H1 (cell line): ENCODE data around the gene MUC2. TPM values are rescaled to one million over a fixed set of nuclear protein-coding genes. Genes with fewer than 3 reads are reported as not detected.

Experiments
- CEBPB ChIP-seq: IDR thresholded peaks from 2 replicates; pipeline ENCODE4 v1.6.1; 2012; ENCODE audit warnings: low read depth, low read length
- polyA plus RNA-seq, 7 experiments: library from polyadenylated mRNA; depleted of rRNA in 3 of 7; stranded (reverse) in 5 of 7; unstranded in 2 of 7; fragments of >200 nt in 5 of 7; fragments of 200-250 nt in 2 of 7; gene quantifications; 1 replicate in 5 of 7; 2 replicates in 1 of 7; 4 replicates in 1 of 7; pipeline versions ENCODE4 v1.2.1 to v1.2.3, GENCODE V29; 2011 to 2013; ENCODE audit warnings: missing spikeins in 2 of 7, mixed read lengths in 2 of 7
- total RNA-seq: library from RNA; stranded (reverse); fragmentation: NEBNext Ultra II Directional; extraction: Animal tissue kit (Norgen Biotek cat#: 25700); gene quantifications from 2 replicates; pipeline ENCODE4 v1.2.1, GENCODE V29; 2021
- TF ChIP-seq, protein P1 (sequence below): fragments of 300-600 bp; sonication (generic); IDR thresholded peaks from 2 replicates; pipeline ENCODE4 v1.7.1; 2012; ENCODE audit warnings: low read length, moderate library complexity, mild to moderate bottlenecking, inconsistent platforms; ENCODE audit not compliant: insufficient replicate concordance

MUC2 gene
- total and polyA plus RNA-seq, 2 of the 8 experiments (the other 6 are each of a cell fraction or from before 2014, with no cell fraction given): not detected

- TF ChIP-seq, protein P1, sequence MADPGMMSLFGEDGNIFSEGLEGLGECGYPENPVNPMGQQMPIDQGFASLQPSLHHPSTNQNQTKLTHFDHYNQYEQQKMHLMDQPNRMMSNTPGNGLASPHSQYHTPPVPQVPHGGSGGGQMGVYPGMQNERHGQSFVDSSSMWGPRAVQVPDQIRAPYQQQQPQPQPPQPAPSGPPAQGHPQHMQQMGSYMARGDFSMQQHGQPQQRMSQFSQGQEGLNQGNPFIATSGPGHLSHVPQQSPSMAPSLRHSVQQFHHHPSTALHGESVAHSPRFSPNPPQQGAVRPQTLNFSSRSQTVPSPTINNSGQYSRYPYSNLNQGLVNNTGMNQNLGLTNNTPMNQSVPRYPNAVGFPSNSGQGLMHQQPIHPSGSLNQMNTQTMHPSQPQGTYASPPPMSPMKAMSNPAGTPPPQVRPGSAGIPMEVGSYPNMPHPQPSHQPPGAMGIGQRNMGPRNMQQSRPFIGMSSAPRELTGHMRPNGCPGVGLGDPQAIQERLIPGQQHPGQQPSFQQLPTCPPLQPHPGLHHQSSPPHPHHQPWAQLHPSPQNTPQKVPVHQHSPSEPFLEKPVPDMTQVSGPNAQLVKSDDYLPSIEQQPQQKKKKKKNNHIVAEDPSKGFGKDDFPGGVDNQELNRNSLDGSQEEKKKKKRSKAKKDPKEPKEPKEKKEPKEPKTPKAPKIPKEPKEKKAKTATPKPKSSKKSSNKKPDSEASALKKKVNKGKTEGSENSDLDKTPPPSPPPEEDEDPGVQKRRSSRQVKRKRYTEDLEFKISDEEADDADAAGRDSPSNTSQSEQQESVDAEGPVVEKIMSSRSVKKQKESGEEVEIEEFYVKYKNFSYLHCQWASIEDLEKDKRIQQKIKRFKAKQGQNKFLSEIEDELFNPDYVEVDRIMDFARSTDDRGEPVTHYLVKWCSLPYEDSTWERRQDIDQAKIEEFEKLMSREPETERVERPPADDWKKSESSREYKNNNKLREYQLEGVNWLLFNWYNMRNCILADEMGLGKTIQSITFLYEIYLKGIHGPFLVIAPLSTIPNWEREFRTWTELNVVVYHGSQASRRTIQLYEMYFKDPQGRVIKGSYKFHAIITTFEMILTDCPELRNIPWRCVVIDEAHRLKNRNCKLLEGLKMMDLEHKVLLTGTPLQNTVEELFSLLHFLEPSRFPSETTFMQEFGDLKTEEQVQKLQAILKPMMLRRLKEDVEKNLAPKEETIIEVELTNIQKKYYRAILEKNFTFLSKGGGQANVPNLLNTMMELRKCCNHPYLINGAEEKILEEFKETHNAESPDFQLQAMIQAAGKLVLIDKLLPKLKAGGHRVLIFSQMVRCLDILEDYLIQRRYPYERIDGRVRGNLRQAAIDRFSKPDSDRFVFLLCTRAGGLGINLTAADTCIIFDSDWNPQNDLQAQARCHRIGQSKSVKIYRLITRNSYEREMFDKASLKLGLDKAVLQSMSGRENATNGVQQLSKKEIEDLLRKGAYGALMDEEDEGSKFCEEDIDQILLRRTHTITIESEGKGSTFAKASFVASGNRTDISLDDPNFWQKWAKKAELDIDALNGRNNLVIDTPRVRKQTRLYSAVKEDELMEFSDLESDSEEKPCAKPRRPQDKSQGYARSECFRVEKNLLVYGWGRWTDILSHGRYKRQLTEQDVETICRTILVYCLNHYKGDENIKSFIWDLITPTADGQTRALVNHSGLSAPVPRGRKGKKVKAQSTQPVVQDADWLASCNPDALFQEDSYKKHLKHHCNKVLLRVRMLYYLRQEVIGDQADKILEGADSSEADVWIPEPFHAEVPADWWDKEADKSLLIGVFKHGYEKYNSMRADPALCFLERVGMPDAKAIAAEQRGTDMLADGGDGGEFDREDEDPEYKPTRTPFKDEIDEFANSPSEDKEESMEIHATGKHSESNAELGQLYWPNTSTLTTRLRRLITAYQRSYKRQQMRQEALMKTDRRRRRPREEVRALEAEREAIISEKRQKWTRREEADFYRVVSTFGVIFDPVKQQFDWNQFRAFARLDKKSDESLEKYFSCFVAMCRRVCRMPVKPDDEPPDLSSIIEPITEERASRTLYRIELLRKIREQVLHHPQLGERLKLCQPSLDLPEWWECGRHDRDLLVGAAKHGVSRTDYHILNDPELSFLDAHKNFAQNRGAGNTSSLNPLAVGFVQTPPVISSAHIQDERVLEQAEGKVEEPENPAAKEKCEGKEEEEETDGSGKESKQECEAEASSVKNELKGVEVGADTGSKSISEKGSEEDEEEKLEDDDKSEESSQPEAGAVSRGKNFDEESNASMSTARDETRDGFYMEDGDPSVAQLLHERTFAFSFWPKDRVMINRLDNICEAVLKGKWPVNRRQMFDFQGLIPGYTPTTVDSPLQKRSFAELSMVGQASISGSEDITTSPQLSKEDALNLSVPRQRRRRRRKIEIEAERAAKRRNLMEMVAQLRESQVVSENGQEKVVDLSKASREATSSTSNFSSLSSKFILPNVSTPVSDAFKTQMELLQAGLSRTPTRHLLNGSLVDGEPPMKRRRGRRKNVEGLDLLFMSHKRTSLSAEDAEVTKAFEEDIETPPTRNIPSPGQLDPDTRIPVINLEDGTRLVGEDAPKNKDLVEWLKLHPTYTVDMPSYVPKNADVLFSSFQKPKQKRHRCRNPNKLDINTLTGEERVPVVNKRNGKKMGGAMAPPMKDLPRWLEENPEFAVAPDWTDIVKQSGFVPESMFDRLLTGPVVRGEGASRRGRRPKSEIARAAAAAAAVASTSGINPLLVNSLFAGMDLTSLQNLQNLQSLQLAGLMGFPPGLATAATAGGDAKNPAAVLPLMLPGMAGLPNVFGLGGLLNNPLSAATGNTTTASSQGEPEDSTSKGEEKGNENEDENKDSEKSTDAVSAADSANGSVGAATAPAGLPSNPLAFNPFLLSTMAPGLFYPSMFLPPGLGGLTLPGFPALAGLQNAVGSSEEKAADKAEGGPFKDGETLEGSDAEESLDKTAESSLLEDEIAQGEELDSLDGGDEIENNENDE: no peak
- TF ChIP-seq CEBPB: no peak
Measured at GRCh38 chr11:1036303-1036923, 38.3 kb upstream of the MUC2 start, which contains the start of gene MUC6 (continued).
